Measurements from ENCODE around the gene SHMT2.

The SHMT2 gene

GRCh38 chr12:57232156-57232756, 2.7 kb downstream of the SHMT2 start:
- Histone ChIP-seq H3K36me3 (ENCODE audit: insufficient read depth, low read length) (peaks cover 31% of the 10 kb centered on the region), H3K27ac (ENCODE audit: low read depth, low read length) (no peak overlapping the region), H3K4me1 (ENCODE audit: insufficient read depth, low read length) (peaks cover 14% of the 10 kb centered on the region), H3K9ac (ENCODE audit: low read length) (no peak overlapping the region), H3K4me3 (ENCODE audit: low read depth in 1 of 2, low read length in 2 of 2) (no peak overlapping the region), H3K9me3 (ENCODE audit: low read length) (no peaks in the 10 kb centered on the region), H3K27me3 (ENCODE audit: control insufficient read depth in 1 of 2, insufficient read depth in 2 of 2, low read length in 2 of 2) (peaks cover 5 to 25% of the 10 kb centered on the region in 2 donors)

GRCh38 chr12:57233357-57234232, 4.1 kb downstream of the SHMT2 start:
- H3K9ac ChIP-seq (ENCODE audit: low read length) = no peak overlapping the region
- peaks cover 16 to 38% of the 10 kb centered on the region in 2 donors for H3K27me3 ChIP-seq (ENCODE audit: control insufficient read depth in 1 of 2, insufficient read depth in 2 of 2, low read length in 2 of 2)
- no peak overlapping the region for H3K4me3 ChIP-seq (ENCODE audit: low read depth in 1 of 2, low read length in 2 of 2)
- peaks cover 23% of the 10 kb centered on the region for H3K4me1 ChIP-seq (ENCODE audit: insufficient read depth, low read length)
- H3K27ac ChIP-seq (ENCODE audit: low read depth, low read length) = no peak overlapping the region
- peaks cover 31% of the 10 kb centered on the region for H3K36me3 ChIP-seq (ENCODE audit: insufficient read depth, low read length)
- no peaks in the 10 kb centered on the region for H3K9me3 ChIP-seq (ENCODE audit: low read length)

GRCh38 chr12:57234233-57234570, 4.7 kb downstream of the SHMT2 start:
- Histone ChIP-seq H3K4me3 (ENCODE audit: low read depth in 1 of 2, low read length in 2 of 2) (no peak overlapping the region), H3K27me3 (ENCODE audit: control insufficient read depth in 1 of 2, insufficient read depth in 2 of 2, low read length in 2 of 2) (peaks cover 20 to 42% of the 10 kb centered on the region in 2 donors)

GRCh38 chr12:57234571-57235016, 5.1 kb downstream of the SHMT2 start:
- Histone ChIP-seq H3K4me1 (ENCODE audit: insufficient read depth, low read length) (peaks cover 25% of the 10 kb centered on the region), H3K4me3 (ENCODE audit: low read depth in 1 of 2, low read length in 2 of 2) (no peak overlapping the region), H3K27ac (ENCODE audit: low read depth, low read length) (no peak overlapping the region), H3K36me3 (ENCODE audit: insufficient read depth, low read length) (peaks cover 31% of the 10 kb centered on the region), H3K9me3 (ENCODE audit: low read length) (no peaks in the 10 kb centered on the region), H3K27me3 (ENCODE audit: control insufficient read depth in 1 of 2, insufficient read depth in 2 of 2, low read length in 2 of 2) (peaks cover 24 to 46% of the 10 kb centered on the region in 2 donors), H3K9ac (ENCODE audit: low read length) (no peak overlapping the region)

More at GRCh38 chr12:57234233-57234570, 4.7 kb downstream of the SHMT2 start:
- H3K36me3 ChIP-seq (ENCODE audit: insufficient read depth, low read length) = peaks cover 31% of the 10 kb centered on the region
- H3K27ac ChIP-seq (ENCODE audit: low read depth, low read length) = no peak overlapping the region
- H3K9ac ChIP-seq (ENCODE audit: low read length) = no peak overlapping the region
- no peaks in the 10 kb centered on the region for H3K9me3 ChIP-seq (ENCODE audit: low read length)
- H3K4me1 ChIP-seq (ENCODE audit: insufficient read depth, low read length) = peaks cover 24% of the 10 kb centered on the region

GRCh38 chr12:57235017-57235727, 5.7 kb downstream of the SHMT2 start:
- H3K9me3 ChIP-seq (ENCODE audit: low read length) = no peaks in the 10 kb centered on the region
- peaks cover 31% of the 10 kb centered on the region for H3K36me3 ChIP-seq (ENCODE audit: insufficient read depth, low read length)
- peaks cover 29% of the 10 kb centered on the region for H3K4me1 ChIP-seq (ENCODE audit: insufficient read depth, low read length)
- H3K27me3 ChIP-seq (ENCODE audit: control insufficient read depth in 1 of 2, insufficient read depth in 2 of 2, low read length in 2 of 2) = peaks cover 30 to 52% of the 10 kb centered on the region in 2 donors
- no peak overlapping the region for H3K27ac ChIP-seq (ENCODE audit: low read depth, low read length)
- no peak overlapping the region for H3K4me3 ChIP-seq (ENCODE audit: low read depth in 1 of 2, low read length in 2 of 2)
- no peak overlapping the region for H3K9ac ChIP-seq (ENCODE audit: low read length)

- no peaks in the 10 kb centered on the region for H3K9me3 ChIP-seq (ENCODE audit: low read length)
- H3K4me3 ChIP-seq (ENCODE audit: low read depth in 1 of 2, low read length in 2 of 2) = no peak overlapping the region
- H3K9ac ChIP-seq (ENCODE audit: low read length) = no peak overlapping the region
- no peak overlapping the region for H3K27ac ChIP-seq (ENCODE audit: low read depth, low read length)
- peaks cover 29% of the 10 kb centered on the region for H3K4me1 ChIP-seq (ENCODE audit: insufficient read depth, low read length)
- peaks cover 35 to 56% of the 10 kb centered on the region in 2 donors for H3K27me3 ChIP-seq (ENCODE audit: control insufficient read depth in 1 of 2, insufficient read depth in 2 of 2, low read length in 2 of 2)
- peaks cover 31% of the 10 kb centered on the region for H3K36me3 ChIP-seq (ENCODE audit: insufficient read depth, low read length)
These were observed 6.2 kb downstream of the SHMT2 start for GRCh38 chr12:57235728-57236131.

GRCh38 chr12:57236201-57236924, 6.9 kb downstream of the SHMT2 start:
- no peak overlapping the region for H3K27ac ChIP-seq (ENCODE audit: low read depth, low read length)
- peaks cover 33% of the 10 kb centered on the region for H3K4me1 ChIP-seq (ENCODE audit: insufficient read depth, low read length)
- peaks cover 29% of the 10 kb centered on the region for H3K36me3 ChIP-seq (ENCODE audit: insufficient read depth, low read length)
- no peak overlapping the region for H3K9ac ChIP-seq (ENCODE audit: low read length)
- H3K4me3 ChIP-seq (ENCODE audit: low read depth in 1 of 2, low read length in 2 of 2) = no peak overlapping the region
- H3K27me3 ChIP-seq (ENCODE audit: control insufficient read depth in 1 of 2, insufficient read depth in 2 of 2, low read length in 2 of 2) = peaks cover 41 to 63% of the 10 kb centered on the region in 2 donors
- no peaks in the 10 kb centered on the region for H3K9me3 ChIP-seq (ENCODE audit: low read length)

GRCh38 chr12:57236925-57237595, 7.5 kb downstream of the SHMT2 start:
- peaks cover 48 to 70% of the 10 kb centered on the region in 2 donors for H3K27me3 ChIP-seq (ENCODE audit: control insufficient read depth in 1 of 2, insufficient read depth in 2 of 2, low read length in 2 of 2)
- H3K9ac ChIP-seq (ENCODE audit: low read length) = no peak overlapping the region
- peaks cover 23% of the 10 kb centered on the region for H3K36me3 ChIP-seq (ENCODE audit: insufficient read depth, low read length)
- peaks cover 36% of the 10 kb centered on the region for H3K4me1 ChIP-seq (ENCODE audit: insufficient read depth, low read length)
- H3K4me3 ChIP-seq (ENCODE audit: low read depth in 1 of 2, low read length in 2 of 2) = no peak overlapping the region
- H3K27ac ChIP-seq (ENCODE audit: low read depth, low read length) = no peak overlapping the region
- H3K9me3 ChIP-seq (ENCODE audit: low read length) = no peaks in the 10 kb centered on the region

GRCh38 chr12:57237596-57237931, 8.1 kb downstream of the SHMT2 start:
- Histone ChIP-seq H3K4me3 (ENCODE audit: low read depth in 1 of 2, low read length in 2 of 2) (peak overlapping the region in 1 of 2 donors; percentile 68), H3K27me3 (ENCODE audit: control insufficient read depth in 1 of 2, insufficient read depth in 2 of 2, low read length in 2 of 2) (peaks cover 53 to 75% of the 10 kb centered on the region in 2 donors), H3K4me1 (ENCODE audit: insufficient read depth, low read length) (peaks cover 38% of the 10 kb centered on the region), H3K9ac (ENCODE audit: low read length) (no peak overlapping the region), H3K9me3 (ENCODE audit: low read length) (no peaks in the 10 kb centered on the region), H3K36me3 (ENCODE audit: insufficient read depth, low read length) (peaks cover 18% of the 10 kb centered on the region), H3K27ac (ENCODE audit: low read depth, low read length) (no peak overlapping the region)

GRCh38 chr12:57237932-57238853, 8.7 kb downstream of the SHMT2 start:
- Histone ChIP-seq H3K27me3 (ENCODE audit: control insufficient read depth in 1 of 2, insufficient read depth in 2 of 2, low read length in 2 of 2) (peaks cover 59 to 81% of the 10 kb centered on the region in 2 donors), H3K9ac (ENCODE audit: low read length) (no peak overlapping the region), H3K27ac (ENCODE audit: low read depth, low read length) (no peak overlapping the region), H3K4me1 (ENCODE audit: insufficient read depth, low read length) (peaks cover 44% of the 10 kb centered on the region), H3K9me3 (ENCODE audit: low read length) (no peaks in the 10 kb centered on the region), H3K4me3 (ENCODE audit: low read depth in 1 of 2, low read length in 2 of 2) (peak overlapping the region; percentile 44 to 68), H3K36me3 (ENCODE audit: insufficient read depth, low read length) (peaks cover 12% of the 10 kb centered on the region)
